ENCODE results near the gene CHST9.
A peak's percentile ranks its signal among the peaks of the same experiment; 100 is the strongest.

Gene CHST9

DNA sequence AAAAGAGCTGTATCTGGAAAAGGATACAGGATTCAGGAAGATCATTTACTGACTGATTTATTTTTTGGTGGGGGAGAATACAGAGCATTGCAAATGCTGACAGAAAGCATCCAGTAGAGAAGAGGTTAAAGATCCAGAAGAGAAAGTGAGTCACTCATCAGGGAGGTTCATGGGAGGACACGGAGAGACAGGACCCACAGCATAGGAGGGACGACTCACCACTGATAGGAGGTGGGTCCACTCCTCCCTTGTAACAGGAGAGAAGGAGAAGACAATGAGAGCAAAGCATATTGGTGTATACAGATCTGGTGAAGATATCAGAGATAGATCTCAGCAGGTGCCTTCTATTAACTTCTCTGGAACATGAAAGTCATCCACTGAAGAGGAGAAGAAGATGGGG, 177.2 kb downstream of the CHST9 start:
- no peaks in the 10 kb centered on the region for H3K27me3 ChIP-seq (ENCODE audit: insufficient read depth, low read length)
- H2AFZ ChIP-seq (ENCODE audit: low read length) = no peak overlapping the region
- TF ChIP-seq, protein P1, sequence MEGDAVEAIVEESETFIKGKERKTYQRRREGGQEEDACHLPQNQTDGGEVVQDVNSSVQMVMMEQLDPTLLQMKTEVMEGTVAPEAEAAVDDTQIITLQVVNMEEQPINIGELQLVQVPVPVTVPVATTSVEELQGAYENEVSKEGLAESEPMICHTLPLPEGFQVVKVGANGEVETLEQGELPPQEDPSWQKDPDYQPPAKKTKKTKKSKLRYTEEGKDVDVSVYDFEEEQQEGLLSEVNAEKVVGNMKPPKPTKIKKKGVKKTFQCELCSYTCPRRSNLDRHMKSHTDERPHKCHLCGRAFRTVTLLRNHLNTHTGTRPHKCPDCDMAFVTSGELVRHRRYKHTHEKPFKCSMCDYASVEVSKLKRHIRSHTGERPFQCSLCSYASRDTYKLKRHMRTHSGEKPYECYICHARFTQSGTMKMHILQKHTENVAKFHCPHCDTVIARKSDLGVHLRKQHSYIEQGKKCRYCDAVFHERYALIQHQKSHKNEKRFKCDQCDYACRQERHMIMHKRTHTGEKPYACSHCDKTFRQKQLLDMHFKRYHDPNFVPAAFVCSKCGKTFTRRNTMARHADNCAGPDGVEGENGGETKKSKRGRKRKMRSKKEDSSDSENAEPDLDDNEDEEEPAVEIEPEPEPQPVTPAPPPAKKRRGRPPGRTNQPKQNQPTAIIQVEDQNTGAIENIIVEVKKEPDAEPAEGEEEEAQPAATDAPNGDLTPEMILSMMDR (IDR thresholded peaks at IDR 0.05; ENCODE audit: low read length) = no peak
- no peak for TF ChIP-seq EZH2 (IDR thresholded peaks at IDR 0.05; ENCODE audit: borderline replicate concordance, low read length)
- H3K27ac ChIP-seq (ENCODE audit: low read depth, low read length, poor library complexity, severe bottlenecking) = no peak overlapping the region
- no peaks in the 10 kb centered on the region for H3K9me2 ChIP-seq (ENCODE audit: low read depth, low read length)
- no peaks in the 10 kb centered on the region for H3K9me3 ChIP-seq (ENCODE audit: low read length)
- no peak overlapping the region for H3K4me3 ChIP-seq (ENCODE audit: low read depth, low read length, poor library complexity, severe bottlenecking)
- no peaks in the 10 kb centered on the region for H3F3A ChIP-seq (ENCODE audit: insufficient read depth, low read length)
- no peaks in the 10 kb centered on the region for H4K20me1 ChIP-seq (ENCODE audit: insufficient read depth, low read length)
- H3K9ac ChIP-seq (ENCODE audit: low read length) = no peak overlapping the region
- H3K4me1 ChIP-seq (ENCODE audit: insufficient read depth, low read length, severe bottlenecking) = no peaks in the 10 kb centered on the region
- no peaks in the 10 kb centered on the region for H3K79me2 ChIP-seq (ENCODE audit: insufficient read depth, low read length)
- no peak overlapping the region for H3K4me2 ChIP-seq (ENCODE audit: low read length)
- H3K36me3 ChIP-seq (ENCODE audit: insufficient read depth, low read length) = no peaks in the 10 kb centered on the region

DNA sequence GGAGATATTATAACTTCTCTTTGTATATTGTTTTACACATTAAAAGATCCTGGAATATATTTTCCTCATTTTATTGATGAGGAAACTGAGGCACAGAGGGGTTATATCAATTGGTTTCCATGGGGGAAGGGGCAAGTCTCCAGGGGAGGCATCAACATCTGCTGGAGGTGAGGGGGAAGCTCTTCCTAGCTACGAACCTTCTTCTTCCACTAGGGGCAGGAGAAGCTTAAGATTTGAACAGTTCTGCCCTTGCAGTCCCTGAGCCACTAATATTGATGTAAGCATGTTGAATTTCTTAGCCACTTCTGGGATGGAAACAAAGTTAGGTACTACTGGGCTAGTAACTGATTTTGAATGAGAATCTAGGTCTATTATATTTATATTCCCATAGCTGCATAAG, 179.5 kb downstream of the CHST9 start:
- no peak overlapping the region for H3K27ac ChIP-seq (ENCODE audit: low read depth, low read length, poor library complexity, severe bottlenecking)
- no peaks in the 10 kb centered on the region for H3K4me1 ChIP-seq (ENCODE audit: insufficient read depth, low read length, severe bottlenecking)
- H3K9me2 ChIP-seq (ENCODE audit: low read depth, low read length) = no peaks in the 10 kb centered on the region
- no peaks in the 10 kb centered on the region for H4K20me1 ChIP-seq (ENCODE audit: insufficient read depth, low read length)
- no peaks in the 10 kb centered on the region for H3K9me3 ChIP-seq (ENCODE audit: low read length)
- H3K27me3 ChIP-seq (ENCODE audit: insufficient read depth, low read length) = no peaks in the 10 kb centered on the region
- no peaks in the 10 kb centered on the region for H3K79me2 ChIP-seq (ENCODE audit: insufficient read depth, low read length)
- H3K4me2 ChIP-seq (ENCODE audit: low read length) = no peak overlapping the region
- no peaks in the 10 kb centered on the region for H3F3A ChIP-seq (ENCODE audit: insufficient read depth, low read length)
- H3K36me3 ChIP-seq (ENCODE audit: insufficient read depth, low read length) = no peaks in the 10 kb centered on the region
- H3K4me3 ChIP-seq (ENCODE audit: low read depth, low read length, poor library complexity, severe bottlenecking) = no peak overlapping the region
- no peak for TF ChIP-seq EZH2 (IDR thresholded peaks at IDR 0.05; ENCODE audit: borderline replicate concordance, low read length)
- TF ChIP-seq, protein P1 (IDR thresholded peaks at IDR 0.05; ENCODE audit: low read length) = peak; percentile 63
- no peak overlapping the region for H3K9ac ChIP-seq (ENCODE audit: low read length)
- no peak overlapping the region for H2AFZ ChIP-seq (ENCODE audit: low read length)

DNA sequence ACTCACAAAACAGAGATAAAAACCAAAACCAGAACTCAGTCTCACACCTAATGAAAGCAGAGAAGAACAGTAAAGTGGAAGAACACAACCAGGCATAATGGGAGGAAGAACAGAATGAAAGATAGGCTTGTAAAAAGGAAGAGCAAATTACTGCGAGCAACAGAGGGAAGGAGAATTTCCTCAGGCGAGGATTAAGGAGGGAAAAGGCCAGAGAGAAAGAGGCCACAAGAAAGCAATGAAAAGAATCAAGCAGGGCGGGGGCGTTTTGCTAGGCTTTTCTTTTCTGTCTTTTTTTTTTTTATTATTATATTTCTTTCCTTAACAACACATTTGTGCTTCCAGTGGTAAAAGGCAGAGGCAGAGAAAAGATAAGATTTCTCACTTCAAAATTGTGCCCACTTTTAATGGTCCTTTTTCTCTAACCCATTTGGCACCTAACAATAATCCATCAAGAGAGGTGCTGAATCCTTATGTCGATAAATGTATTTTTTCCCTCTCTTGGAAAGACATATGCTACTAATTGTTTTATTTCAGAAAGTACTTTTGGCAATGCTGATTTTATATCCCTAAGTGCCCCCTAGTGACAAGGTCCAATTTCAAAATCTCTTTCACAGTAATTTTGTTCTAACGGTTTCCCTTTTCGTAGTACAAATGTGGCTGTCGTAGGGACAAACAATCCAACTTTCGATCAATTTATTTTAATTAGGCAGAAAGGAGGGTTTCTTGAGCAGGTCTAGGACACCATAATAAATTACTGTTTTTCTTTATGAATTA, 180.9 kb downstream of the CHST9 start:
- H4K20me1 ChIP-seq (ENCODE audit: insufficient read depth, low read length) = no peaks in the 10 kb centered on the region

More for the DNA sequence above, 180.9 kb downstream of the CHST9 start:
- Histone ChIP-seq H3F3A (ENCODE audit: insufficient read depth, low read length) (no peaks in the 10 kb centered on the region), H3K9ac (ENCODE audit: low read length) (no peak overlapping the region), H3K4me2 (ENCODE audit: low read length) (no peak overlapping the region), H3K36me3 (ENCODE audit: insufficient read depth, low read length) (no peaks in the 10 kb centered on the region), H3K27me3 (ENCODE audit: insufficient read depth, low read length) (no peaks in the 10 kb centered on the region), H3K9me3 (ENCODE audit: low read length) (no peaks in the 10 kb centered on the region), H3K9me2 (ENCODE audit: low read depth, low read length) (no peaks in the 10 kb centered on the region), H3K27ac (ENCODE audit: low read depth, low read length, poor library complexity, severe bottlenecking) (no peak overlapping the region), H3K79me2 (ENCODE audit: insufficient read depth, low read length) (no peaks in the 10 kb centered on the region), H3K4me1 (ENCODE audit: insufficient read depth, low read length, severe bottlenecking) (no peaks in the 10 kb centered on the region), H3K4me3 (ENCODE audit: low read depth, low read length, poor library complexity, severe bottlenecking) (no peak overlapping the region), H2AFZ (ENCODE audit: low read length) (no peak overlapping the region)
- TF ChIP-seq, protein P1 (IDR thresholded peaks at IDR 0.05; ENCODE audit: low read length) = peak; percentile 55
- no peak for TF ChIP-seq EZH2 (IDR thresholded peaks at IDR 0.05; ENCODE audit: borderline replicate concordance, low read length)

All from OCI-LY1 (cell line).